ENCODE measurements around the gene DGKA.
"Not testable (repeated sequence)": the region's sequence is repeated elsewhere in the genome, so short reads cannot be mapped to it uniquely, and the experiment has no call there.

The DGKA gene

DNA sequence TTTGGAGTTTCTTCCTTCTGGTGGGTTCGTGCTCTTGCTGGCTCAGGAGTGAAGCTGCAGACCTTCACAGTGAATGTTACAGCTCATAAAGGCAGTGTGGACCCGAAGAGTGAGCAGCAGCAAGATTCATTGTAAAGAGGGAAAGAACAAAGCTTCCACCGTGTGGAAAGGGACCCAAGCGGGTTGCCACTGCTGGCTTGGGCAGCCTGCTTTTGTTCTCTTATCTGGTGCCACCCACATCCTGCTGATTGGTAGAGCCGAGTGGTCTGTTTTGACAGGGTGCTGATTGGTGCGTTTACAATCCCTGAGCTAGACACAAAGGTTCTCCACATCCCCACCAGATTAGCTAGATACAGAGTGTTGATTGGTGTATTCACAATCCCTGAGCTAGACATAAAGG is 68.6 kb downstream of the DGKA start:
- DNase-seq (ENCODE audit: low read depth), result not testable (repeated sequence)

DNA sequence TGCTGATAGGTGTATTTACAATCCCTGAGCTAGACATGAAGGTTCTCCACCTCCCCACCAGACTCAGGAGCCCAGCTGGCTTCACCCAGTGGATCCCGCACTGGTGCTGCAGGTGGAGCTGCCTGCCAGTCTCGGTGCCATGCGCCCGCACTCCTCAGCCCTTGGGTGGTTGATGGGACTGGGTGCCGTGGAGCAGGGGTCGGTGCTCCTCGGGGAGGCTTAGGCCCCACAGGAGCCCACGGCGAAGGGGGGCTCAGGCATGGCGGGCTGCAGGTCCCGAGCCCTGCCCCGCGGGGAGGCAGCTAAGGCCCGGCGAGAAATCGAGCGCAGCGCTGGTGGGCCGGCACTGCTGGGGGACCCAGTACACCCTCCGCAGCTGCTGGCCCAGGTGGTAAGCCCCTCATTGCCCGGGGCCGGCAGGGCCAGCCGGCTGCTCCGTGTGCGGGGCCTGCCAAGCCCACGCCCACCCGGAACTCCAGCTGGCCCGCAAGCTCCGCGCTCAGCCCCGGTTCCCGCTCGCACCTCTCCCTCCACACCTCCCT is 69.1 kb downstream of the DGKA start:
- not testable (repeated sequence) for DNase-seq (ENCODE audit: low read depth)

DNA sequence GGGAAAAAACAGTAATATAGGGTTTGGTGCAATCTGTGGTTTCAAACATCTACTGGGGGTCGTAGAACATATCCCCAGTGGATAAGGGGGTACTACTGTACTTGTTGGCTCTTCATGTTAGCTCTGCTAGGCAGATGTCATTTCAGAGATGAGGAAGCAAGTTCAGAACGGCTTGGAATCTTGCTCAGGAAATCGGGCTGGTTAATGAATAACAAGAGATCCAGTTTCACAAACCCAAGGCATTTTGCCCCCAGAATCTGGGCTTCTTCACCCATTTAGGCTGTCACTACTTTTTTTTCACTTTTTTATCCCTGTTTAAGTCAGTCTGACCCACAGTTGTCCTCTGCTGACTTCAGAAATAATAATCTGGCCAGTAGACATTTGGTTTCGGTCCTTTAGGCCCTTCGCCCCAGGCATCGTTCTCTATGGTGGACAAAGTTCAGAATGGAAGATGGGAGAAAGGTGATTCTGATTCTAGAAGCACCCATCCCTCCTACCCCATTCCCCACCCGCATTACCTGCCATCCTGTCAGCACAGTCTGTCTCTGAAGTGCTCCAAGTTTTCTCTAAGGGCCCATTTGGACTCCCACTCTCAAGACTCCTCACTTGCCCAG is 70.6 kb downstream of the DGKA start:
- no peak for DNase-seq (ENCODE audit: low read depth)

DNA sequence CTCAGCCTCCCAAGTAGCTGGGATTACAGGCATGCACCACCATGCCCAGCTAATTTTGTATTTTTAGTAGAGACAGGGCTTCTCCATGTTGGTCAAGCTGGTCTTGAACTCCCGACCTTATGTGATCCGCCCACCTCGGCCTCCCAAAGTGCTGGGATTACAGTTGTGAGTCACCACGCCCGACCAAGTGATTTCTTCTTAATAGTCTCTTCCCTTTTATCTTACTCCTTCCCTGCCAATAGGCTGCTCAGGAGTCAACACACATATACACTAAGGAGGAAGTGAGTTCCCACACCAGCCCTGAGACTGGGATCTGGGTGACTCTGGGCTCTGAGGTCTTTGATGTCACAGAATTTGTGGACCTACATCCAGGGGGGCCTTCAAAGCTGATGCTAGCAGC is 72.4 kb downstream of the DGKA start:
- DNase-seq (ENCODE audit: low read depth), result peak; percentile 17

All from amniotic epithelial cell (primary cell).